ENCODE results near the gene BMP2K.
"Not testable (repeated sequence)": the region's sequence is repeated elsewhere in the genome, so short reads cannot be mapped to it uniquely, and the experiment has no call there.

Gene BMP2K

DNA sequence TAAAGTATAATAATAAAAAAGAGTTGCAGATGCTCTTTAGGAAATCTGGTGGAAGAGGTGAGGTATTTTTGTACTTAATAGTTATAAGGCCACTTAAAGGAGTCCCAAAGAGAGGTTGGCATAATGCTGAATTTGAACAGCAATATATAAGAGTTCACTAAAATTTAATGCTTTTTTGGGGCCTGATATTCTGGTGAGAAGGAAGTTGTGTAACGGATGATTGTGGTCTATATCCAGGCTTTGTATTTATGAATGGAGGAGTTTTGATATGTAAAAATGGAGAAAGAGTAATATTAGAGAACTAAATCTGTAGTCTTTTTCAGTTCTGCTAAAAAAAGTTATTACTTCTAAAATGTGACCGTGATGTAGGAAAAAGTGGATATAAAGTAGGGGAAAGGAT, 20.4 kb downstream of the BMP2K start:
- no peak for DNase-seq

DNA sequence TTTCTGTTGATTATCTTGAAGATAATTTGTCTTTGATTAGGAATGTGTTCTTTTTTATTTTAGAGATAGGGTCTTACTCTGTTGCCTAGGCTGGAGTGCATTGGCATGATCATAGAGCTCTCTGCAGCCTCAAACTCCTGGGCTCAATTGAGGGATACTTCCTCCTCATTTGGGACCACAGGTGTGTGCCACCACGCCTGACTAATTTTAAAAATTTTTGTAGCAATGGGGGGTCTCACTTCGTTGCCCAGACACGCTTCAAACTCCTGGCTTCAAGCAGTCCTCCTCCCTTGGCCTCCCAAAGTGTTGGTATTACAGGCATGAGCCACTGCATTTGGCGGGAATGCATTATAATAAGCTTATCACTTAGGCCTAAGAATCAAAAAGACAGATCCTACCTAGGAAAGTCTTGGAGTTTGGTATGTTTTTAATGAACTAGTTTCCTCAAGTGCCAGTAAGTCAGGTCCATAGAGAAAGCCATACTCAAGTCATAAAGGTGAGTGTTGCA, 21.7 kb downstream of the BMP2K start:
- no peak for DNase-seq

DNA sequence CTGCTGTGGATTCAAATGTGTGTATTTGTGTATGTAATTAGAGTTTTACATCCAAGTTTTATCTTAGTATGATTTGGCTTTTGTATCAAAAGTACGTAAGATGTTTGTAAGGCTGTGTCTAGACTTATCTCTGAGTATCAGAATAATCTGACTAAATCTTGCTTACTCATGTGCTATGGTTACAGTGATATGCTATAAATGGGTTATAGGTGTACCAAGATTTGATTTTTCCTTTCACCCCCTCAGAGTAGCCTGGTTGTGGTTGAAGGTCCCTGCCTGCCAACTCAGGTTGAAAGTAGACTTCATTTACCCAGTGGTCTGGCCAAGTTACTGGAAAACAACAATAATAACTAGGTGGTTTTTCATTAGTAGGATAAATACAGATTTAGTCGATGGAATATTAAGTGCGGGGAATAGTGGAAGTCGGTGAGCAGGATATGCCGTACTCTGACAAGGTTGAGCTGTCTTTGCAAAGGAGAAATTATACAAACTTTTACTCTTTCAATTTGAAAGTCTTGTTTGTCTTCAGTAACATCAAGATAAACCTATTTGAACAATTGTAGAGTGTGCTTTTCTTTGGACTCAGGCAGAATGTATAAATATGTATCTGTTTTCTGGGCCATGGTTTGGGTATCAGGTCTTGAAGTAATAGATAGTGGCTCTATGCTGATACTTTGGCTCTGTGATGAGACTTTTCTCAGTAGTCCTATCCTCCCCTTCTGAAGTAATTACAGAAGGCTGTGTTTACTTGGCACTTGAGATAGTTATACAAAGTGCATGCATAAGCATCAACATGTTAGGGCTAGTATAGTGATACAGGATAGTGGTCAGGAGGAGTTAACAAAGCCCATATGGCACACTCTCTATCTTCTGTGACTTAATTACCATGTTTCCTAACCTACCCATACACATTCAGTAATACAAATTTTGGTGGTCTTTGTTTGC, 23.7 kb downstream of the BMP2K start:
- DNase-seq: no peak

DNA sequence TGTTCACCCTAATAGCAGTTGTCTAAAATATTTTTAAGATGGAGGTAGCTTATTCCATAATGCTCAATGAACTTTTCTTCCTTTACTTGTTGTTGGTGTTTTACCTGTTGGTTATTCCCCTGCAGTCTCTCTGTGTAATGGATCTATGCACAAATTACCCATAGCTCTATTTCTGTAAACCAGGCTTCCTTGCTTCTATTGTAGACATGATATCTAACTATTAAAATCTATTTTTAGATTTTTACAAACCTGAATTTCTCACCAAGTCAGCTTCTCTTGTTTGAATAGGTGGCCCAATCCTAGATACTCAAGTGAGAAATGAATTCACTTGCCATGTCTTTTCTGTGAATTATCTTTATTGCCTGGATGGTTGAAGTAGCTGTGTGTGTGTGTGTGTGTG, 24.8 kb downstream of the BMP2K start:
- no peak for DNase-seq

DNA sequence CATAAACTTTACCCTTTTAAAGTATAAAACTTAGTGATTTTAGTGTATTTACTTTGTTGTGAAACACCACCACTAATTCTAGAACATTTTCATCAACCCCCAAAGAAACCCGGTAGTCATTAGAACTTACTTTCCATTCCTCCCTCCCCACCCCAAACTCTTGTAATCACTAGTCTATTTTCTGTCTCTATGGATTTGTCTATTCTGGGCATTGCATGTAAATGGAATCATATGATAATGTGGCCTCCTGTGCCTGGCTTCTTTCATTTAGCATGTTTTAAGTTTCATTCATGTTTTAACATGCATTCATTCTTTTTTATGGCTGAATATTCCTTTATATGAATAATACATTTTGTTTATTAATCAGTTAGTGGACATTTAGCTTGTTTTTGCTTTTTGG, 27.8 kb downstream of the BMP2K start:
- DNase-seq: no peak

DNA sequence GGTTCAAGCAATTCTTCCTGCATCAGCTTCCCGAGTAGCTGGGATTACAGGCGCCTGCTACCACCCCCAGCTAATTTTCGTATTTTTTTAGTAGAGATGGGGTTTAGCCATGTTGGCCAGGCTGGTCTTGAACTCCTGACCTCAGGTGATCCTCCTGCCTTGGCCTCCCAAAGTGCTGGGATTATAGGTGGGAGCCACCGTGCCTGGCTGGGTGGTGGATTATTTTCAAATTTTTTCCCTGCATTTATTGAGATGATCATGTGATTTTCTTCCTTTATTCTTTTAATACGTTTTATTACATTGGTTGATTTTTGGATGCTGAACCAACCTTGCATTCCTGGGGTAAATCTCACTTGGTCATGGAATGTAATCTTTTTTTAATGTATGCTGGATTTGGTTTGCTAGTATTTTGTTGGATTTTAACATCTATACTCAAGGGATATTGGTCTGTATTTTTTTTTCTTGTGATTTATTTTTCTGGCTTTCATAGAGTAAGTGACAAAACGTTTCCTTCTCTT, 30.9 kb downstream of the BMP2K start:
- no peak for DNase-seq

DNA sequence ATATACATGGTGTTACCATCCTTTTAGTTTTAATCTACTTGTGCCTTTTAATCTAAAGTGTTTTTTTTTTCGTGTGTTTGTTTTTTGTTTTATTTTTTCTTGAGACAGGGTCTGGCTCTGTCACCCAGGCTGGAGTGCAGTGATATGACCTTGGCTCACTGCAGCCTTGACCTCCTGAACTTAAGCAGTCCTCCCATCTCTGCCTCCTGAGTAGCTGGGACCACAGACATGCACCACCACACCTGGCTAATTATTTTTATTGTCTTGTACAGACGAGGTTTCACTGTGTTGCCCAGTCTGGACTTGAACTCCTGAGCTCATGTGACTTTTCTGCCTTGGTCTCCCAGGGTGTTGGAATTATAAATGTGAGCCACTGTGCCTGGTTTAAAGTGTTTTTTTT, 33.1 kb downstream of the BMP2K start:
- no peak for DNase-seq

DNA sequence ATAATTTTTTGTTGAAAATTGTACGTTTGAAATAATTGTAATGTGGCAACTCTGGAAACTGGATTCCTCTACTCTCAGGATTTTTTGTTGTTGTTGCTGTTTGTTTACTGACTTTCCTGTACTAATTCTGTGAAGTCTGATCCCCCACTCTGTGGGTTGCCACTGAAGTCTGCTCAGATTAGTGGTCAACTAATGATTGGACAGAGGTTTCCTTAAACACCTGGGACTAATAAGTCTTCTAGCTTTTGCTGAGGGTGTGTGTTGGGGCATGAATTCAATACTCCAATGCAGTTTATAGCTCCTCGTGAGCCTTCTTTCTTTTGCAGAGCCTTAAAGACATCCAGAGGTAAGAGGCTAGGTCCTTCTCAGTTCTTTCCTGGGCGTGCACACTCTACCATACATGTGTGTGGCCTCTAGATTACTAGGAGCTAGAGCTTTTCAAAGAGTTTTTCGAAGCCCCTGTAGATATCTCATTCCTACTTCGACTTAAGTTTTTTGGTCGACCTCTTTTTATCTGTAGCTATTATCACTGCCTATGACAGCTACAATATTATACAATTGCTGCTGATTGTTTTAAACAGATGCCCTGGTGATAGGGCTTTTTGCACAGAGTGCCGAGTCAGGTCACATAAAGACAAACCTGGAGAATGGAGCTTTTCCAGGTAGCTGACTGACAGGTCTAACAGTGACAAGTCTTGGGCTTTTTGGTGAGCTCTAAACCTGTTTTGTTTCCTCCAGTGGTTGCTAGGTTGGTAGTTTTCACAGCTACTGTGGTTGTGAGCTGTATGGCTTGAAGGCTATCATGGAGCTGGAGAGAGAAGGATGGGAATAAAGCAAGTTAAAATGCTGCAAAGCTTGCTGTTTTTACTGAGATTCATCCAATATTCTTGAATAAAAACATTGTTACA, 34.0 kb downstream of the BMP2K start:
- DNase-seq: no peak

DNA sequence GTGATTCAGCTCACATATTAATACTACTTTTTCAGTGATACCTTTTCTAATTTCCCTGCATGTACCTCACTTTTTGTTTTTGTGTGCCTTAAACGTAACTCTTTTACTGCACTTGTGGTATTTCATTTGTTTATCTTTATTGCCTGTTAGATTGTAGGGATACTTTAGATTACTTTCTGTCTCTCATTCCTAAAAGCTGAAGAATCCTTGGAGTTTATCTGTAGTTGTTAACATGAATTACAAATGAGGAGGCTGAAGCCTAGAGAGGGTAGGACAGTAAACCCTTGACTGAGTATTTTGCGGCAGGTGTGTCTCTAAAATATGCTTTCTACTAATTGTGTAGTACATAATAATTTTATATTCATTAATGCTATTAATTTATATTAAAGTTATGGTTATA, 34.9 kb downstream of the BMP2K start:
- no peak for DNase-seq

DNA sequence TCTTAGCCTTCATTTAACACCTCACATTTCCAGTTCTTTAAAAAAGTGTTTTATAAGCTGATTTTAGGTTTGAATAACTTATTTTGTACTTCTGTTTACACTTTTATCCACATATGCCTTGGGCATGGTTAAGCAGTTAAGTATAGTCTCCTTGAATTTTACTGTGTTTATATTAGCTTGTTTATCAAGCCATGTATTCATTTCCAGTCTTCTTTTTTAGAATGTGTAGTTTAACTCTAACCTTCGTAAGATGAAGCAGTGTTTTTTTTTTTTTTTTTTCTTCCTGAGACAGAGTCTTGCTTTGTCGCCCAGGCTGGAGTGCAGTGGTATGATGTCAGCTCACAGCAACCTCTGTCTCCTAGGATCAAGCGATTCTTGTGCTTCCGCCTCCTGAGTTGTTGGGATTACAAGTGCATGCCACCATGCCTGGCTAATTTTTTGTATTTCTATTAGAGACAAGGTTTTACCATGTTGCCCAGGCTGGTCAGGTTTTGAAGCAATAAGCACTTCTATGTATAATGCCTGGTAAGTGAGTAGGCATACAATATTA, 42.5 kb downstream of the BMP2K start:
- no peak for DNase-seq

DNA sequence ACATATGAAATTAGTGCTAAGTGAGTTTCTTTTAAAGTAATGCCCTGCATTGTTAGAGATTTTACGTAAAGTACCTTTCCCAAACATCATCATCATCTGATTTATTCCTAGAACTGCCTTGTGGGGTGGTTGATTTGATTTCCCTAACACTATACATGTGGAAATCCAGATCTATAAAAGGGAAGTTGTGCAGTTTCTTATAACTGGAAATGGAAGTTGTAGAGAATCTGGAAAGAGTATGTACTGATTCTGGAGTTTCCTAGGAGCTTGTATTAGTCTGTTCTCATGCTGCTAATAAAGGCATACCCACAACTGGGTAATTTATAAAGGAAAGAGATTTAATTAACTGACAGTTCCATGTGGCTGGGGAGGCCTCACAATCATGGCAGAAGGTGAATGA, 47.9 kb downstream of the BMP2K start:
- no peak for DNase-seq

DNA sequence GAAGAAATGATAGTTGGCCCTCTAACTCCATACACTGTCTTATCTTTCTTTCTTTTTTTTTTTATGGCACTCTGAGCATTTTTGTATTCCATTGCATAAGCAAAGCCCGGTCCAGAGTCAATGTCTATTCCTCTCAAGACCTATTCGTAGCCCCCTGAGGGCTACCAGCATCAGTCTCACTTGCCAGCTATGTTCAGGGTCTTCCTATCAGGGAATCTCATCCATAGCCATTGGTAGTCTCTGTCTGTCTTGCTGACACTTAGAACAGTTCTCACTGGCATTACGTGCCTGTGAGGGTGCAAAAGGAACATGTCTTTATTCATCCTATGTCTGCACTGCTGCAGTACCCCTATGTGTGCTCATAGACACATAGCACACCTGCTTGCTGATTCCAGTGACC, 51.0 kb downstream of the BMP2K start:
- no peak for DNase-seq

DNA sequence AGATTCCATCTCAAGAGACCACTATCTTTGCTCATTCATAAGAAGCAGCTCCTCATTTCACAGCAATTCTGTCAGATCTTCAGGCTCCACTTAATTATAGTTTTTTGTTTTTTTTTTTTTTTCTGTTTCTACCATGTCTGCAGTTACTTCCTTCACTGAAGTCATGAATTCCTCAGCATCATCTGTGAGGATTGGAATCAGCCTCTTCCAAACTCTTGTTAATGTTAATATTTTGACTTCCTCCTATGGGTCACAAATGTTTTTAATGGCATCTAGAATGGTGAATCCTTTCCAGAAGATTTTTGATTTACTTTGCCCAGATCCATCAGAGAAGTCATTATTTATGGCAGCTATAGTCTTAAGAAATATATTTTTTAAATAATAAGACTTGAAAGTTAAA, 53.1 kb downstream of the BMP2K start:
- DNase-seq: no peak

DNA sequence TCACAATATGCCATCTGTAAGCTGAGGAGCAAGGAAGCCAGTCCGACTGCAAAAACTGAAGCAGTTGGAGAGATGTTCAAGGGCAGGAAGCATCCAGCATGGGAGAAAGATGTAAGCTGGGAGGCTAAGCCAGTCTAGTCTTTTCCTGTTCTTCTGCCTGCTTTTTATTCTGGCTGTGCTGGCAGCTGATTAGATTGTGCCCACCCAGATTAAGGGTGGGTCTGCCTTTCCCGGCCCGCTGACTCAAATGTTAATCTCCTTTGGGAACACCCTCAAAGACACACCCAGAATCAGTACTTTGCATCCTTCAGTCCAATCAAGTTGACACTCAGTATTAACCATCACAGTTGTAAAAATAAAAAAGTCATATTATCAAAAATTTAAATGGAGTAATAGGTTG, 63.5 kb downstream of the BMP2K start:
- not testable (repeated sequence) for DNase-seq

DNA sequence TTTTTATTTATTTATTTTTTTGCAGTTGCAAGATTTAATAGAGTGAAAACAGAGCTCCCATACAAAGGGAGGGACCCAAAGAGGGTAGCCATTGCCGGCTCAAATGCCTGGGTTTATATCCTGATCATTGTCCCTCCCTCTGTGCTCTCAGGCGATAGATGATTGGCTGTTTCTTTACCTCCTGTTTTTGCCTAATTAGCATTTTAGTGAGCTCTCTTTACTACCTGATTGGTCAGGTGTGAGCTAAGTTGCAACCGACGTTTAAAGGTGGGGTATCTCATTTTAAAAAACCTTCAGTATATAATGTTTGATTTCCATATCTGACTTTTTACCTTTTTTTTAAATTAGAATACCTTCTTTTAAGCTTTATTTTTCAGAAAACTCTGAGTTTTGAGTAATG, 64.1 kb downstream of the BMP2K start:
- not testable (repeated sequence) for DNase-seq

DNA sequence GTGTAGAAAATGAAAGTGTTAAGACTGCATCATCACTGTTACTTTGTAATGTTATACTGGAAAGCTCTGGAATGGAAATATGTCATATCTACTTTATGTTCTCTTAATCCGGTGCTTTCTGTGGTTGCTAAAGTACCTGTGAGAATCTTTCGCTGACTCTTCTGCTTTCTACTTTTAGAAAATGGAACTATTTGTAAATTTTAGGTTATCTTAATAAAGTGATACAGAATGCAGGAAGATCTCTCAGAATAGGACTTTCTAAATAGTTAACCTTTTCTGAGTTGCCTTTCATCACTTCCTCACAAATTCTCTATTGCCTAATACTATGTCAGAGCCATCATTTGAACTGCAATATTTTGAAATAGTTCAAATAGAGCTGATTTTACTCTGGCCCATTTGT, 69.3 kb downstream of the BMP2K start:
- no peak for DNase-seq

DNA sequence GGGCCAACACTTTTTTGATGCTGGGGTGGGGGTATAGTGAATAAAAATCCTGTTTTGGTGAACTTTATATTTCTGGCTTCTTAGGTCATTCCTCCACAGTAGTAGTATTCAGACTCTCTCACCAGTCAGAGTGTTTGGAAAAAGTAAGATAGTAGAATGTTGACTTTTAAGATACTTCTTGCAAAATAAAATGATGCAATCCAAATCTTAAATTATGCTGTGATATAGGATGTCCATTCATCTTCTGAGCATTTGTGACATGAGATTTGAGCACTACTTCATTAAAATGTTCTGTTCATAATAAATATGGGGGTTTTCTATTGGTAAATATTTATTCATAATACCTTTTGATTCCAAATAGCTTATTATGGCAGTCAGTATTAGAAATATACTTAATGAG, 70.1 kb downstream of the BMP2K start:
- DNase-seq: no peak

DNA sequence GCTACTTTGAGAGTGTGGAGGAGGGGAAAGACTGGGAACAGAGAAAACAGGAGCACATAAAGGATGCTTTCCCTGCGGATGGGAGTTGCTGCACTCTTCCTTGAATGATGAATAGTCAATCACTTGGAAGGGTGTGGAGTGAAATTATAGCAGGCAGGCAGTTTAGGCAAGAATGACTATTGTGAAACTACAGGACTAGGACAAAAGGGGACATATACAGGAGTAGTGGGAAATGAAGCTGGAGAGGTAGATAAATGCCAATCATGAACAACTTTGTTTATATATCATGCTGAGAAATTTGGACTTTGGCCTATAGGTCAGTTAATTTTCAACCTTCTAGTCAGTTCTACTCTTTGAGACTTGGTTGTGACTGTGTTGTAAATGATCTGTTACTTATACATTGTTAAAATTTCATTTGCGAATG, 86.2 kb downstream of the BMP2K start:
- DNase-seq: no peak

DNA sequence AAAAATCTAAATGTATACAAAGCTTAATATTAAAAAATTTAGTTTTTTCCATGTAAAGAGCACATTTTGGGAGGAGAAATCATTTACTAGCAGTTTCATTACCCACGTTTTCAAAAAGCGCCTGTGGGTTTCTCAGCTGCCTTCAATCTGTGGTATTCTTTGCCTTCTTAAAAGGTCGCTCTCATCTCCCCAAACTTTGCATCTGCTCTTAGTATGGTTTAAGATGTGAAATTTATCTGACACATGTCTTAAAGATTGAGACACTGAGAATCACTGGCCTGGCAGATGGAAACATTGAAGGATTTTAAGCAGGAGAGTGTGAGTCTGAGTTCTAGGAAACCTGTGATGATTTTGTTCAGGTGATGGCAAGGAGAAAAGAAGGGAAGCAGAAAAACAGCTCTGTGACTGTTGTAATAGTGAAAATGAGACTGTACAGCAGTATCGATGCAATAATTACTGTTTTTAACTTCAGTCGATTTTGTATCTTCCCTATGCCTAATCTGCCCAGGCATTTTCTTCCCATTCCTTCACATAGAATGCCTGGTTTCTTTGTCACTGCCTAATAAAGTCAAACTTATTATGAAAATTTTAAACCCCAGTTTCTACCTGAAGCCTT, 87.2 kb downstream of the BMP2K start:
- DNase-seq: no peak

DNA sequence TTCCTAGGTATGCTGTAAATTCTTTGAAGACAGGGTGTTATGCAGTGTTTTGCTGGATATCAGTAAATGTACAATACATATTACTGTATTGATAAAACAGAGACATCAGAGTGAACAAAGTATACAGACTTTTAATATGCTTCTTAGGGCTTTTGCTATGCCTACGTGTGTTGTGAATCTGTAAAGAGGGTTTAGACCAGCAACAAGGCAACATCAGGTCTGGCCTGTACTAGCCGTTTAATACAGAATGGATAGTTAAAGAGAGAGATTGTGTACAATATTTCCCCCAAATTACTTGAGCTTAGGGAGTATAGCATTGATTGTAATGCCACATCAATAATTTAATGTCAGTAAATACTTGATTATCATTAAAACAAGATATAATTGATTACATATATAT, 87.8 kb downstream of the BMP2K start:
- DNase-seq: no peak

DNA sequence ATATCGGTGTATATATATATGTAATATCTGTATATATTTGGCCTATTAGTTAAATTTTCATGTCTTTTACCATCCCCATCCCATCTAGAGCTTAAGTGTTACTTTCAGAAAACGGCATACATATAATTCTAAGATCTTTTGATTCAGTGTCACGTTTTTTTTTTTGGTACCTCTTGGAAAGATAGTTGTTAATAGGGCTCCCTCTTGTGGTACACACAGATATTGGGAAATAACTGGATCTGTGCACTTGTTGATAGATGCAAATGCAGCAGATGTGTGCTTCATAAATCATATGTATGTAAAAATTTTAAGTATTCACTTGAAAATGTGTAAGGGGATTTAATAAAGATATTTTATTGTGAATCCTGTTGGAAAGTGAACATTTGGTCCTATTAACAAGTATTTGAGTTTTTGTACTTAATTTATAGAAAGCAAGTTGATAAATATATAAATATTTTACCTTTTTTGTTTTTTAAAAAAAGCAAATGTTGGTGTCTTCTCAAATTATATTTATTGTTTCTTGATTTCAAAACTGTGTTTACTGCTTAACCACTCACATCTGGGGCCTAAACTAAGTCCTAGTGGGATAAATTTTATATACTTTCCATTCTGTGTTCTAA, 88.4 kb downstream of the BMP2K start:
- peak in 1 of 2 donors; percentile 42 for DNase-seq

DNA sequence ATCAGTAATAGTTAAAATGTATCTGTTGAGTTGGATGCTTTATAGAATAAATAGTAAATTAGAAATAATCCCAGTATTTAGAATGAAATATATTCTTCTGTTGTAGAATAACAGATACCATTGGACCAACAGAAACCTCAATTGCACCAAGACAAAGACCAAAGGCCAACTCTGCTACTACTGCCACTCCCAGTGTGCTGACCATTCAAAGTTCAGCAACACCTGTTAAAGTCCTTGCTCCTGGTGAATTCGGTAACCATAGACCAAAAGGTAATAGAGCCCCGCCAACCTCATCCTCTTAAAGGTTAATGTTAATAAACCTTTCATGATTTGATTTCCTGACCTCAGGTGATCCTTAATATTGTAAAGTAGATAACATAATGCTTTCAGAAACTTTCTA, 89.3 kb downstream of the BMP2K start:
- DNase-seq: no peak
